ENCODE measurements around the gene FRZB.

GRCh38 chr2:182895798-182896197 lies 29.4 kb upstream of the FRZB start:
- TF ChIP-seq POLR2AphosphoS5 (IDR thresholded peaks at IDR 0.05), result no peak
- no peak for TF ChIP-seq POLR2A (IDR thresholded peaks at IDR 0.05)
- no peak for TF ChIP-seq CTCF (IDR thresholded peaks at IDR 0.05)
